ENCODE measurements around the gene PCGF6.
A peak's percentile ranks its signal among the peaks of the same experiment; 100 is the strongest.
"Not testable (repeated sequence)": the region's sequence is repeated elsewhere in the genome, so short reads cannot be mapped to it uniquely, and the experiment has no call there.

PCGF6 gene

GRCh38 chr10:103316087-103316486 is 34.9 kb downstream of the PCGF6 start:
- no peak for DNase-seq (ENCODE audit: low read depth)

- no peak for DNase-seq (ENCODE audit: low read depth)
Observed at GRCh38 chr10:103310197-103310596, 40.7 kb downstream of the PCGF6 start.

- DNase-seq (ENCODE audit: low read depth), result no peak
Observed at GRCh38 chr10:103307594-103307993, 43.3 kb downstream of the PCGF6 start.

GRCh38 chr10:103295374-103296015 is 55.4 kb downstream of the PCGF6 start:
- peak; percentile 37 for DNase-seq (ENCODE audit: low read depth)

- DNase-seq (ENCODE audit: low read depth), result no peak
Observed at GRCh38 chr10:103291588-103291987, 59.4 kb downstream of the PCGF6 start.

GRCh38 chr10:103287992-103288391 is 62.9 kb downstream of the PCGF6 start:
- no peak for DNase-seq (ENCODE audit: low read depth)

GRCh38 chr10:103284170-103284569 is 66.8 kb downstream of the PCGF6 start:
- DNase-seq (ENCODE audit: low read depth), result peak; percentile 77

GRCh38 chr10:103282961-103283360 is 68.0 kb downstream of the PCGF6 start:
- no peak for DNase-seq (ENCODE audit: low read depth)

GRCh38 chr10:103281753-103282152 is 69.2 kb downstream of the PCGF6 start:
- no peak for DNase-seq (ENCODE audit: low read depth)

- DNase-seq (ENCODE audit: low read depth), result no peak
Observed at GRCh38 chr10:103280506-103280905, 70.4 kb downstream of the PCGF6 start.

- DNase-seq (ENCODE audit: low read depth), result no peak
Observed at GRCh38 chr10:103280031-103280430, 70.9 kb downstream of the PCGF6 start.

- no peak for DNase-seq (ENCODE audit: low read depth)
Observed at GRCh38 chr10:103278862-103279298, 72.1 kb downstream of the PCGF6 start.

- DNase-seq (ENCODE audit: low read depth), result no peak
Observed at GRCh38 chr10:103278537-103278823, 72.5 kb downstream of the PCGF6 start.

GRCh38 chr10:103277713-103278536 is 73.0 kb downstream of the PCGF6 start:
- DNase-seq (ENCODE audit: low read depth), result no peak

GRCh38 chr10:103276896-103277712 is 73.8 kb downstream of the PCGF6 start, which contains the start of gene INA:
Gene INA (plus strand): TSS chr10:103277138. CDS start chr10:103277212, 74 bp downstream.
- DNase-seq (ENCODE audit: low read depth), result no peak

GRCh38 chr10:103276251-103276895 is 74.6 kb downstream of the PCGF6 start:
- DNase-seq (ENCODE audit: low read depth), result no peak

- DNase-seq (ENCODE audit: low read depth), result peak; percentile 98
Observed at GRCh38 chr10:103273041-103273441, 77.9 kb downstream of the PCGF6 start.

- peak; percentile 47 for DNase-seq (ENCODE audit: low read depth)
Observed at GRCh38 chr10:103265717-103266329, 85.1 kb downstream of the PCGF6 start.

- no peak for DNase-seq (ENCODE audit: low read depth)
Observed at GRCh38 chr10:103262229-103262628, 88.7 kb downstream of the PCGF6 start.

GRCh38 chr10:103259989-103260388 is 91.0 kb downstream of the PCGF6 start:
- DNase-seq (ENCODE audit: low read depth), result no peak

- DNase-seq (ENCODE audit: low read depth), result not testable (repeated sequence)
Observed at GRCh38 chr10:103258928-103259327, 92.0 kb downstream of the PCGF6 start.

- DNase-seq (ENCODE audit: low read depth), result no peak
Observed at GRCh38 chr10:103257812-103258211, 93.1 kb downstream of the PCGF6 start.
